ENCODE results near the gene LAGE3. TPM values are rescaled to one million over a fixed set of nuclear protein-coding genes. Genes with fewer than 3 reads are reported as not detected.

Gene LAGE3
- total and polyA plus RNA-seq, 9 donors, result 2.7 to 39.3 (median 22.9) TPM

DNA sequence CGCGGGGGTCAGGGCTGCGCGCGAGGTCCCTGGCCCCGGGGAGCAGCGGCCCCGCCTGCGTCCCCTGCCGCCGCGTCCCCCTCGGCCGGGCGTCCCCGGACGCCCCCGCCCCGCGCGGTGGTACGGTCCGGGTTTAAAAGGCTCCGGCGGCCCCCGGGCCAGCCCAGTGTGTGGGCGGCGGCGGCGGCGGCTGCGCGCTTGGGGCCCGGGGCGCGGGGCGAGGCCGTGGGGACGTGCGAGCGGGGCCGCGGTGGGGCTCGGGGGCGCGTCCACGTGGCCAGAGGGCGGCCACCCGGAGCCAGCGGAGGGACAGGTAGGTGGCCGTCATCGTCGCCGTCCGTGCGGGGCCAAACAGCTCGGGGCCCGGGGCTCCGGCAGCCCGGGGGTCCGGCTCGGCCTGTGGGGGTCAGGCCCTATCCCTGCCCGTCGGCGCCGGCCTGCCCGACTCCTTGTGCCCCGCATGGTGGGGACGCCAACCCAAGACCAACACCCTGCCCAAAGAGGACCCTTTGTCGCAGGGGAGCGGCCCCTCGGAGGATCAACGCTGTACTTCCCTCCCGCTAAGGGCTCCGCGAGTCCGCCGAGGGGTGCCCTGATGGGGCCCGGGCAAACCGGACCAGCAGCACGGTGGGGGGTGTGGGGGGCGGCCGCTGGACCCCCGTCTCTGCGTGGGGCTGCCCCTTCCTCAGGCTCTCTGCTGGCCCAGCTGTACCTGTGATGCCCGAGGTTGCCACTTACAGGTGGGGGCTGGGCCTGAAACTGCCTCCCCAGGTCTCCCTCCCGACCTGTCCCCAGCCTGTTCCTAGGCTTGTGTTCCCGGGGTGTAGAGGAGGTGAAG, 20.7 kb downstream of the LAGE3 start, which contains the start of gene PLXNA3:
Gene PLXNA3, plus strand, starts transcription at position 166 of the 838 bp plus-strand sequence. CDS start 1,903 bp downstream, outside the sequence.
- H3K36me3 ChIP-seq, result no peaks in the 10 kb centered on the region
- H3K27me3 ChIP-seq, result no peaks in the 10 kb centered on the region
- peak within 1 kb of the TSS; percentile 50 for H3K4me3 ChIP-seq
- no peaks in the 10 kb centered on the region for H3K9me3 ChIP-seq
- DNase-seq, result peak in 4 of 5 donors; percentile 55 to 76 (median 66)
- intact Hi-C loops (cut with DNase I), result no loop called here
- H3K4me1 ChIP-seq (ENCODE audit: insufficient read depth), result no peaks in the 10 kb centered on the region
- WGBS, 3 donors, result 21 to 43% (median 34%) methylated on average over 12 to 88 of the region's 88 CpGs
- H3K27ac ChIP-seq, result peak within 1 kb of the TSS; percentile 51 to 73
- peak; percentile 40 for TF ChIP-seq POLR2A (IDR thresholded peaks at IDR 0.05)
- TF ChIP-seq, protein P1, sequence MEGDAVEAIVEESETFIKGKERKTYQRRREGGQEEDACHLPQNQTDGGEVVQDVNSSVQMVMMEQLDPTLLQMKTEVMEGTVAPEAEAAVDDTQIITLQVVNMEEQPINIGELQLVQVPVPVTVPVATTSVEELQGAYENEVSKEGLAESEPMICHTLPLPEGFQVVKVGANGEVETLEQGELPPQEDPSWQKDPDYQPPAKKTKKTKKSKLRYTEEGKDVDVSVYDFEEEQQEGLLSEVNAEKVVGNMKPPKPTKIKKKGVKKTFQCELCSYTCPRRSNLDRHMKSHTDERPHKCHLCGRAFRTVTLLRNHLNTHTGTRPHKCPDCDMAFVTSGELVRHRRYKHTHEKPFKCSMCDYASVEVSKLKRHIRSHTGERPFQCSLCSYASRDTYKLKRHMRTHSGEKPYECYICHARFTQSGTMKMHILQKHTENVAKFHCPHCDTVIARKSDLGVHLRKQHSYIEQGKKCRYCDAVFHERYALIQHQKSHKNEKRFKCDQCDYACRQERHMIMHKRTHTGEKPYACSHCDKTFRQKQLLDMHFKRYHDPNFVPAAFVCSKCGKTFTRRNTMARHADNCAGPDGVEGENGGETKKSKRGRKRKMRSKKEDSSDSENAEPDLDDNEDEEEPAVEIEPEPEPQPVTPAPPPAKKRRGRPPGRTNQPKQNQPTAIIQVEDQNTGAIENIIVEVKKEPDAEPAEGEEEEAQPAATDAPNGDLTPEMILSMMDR (IDR thresholded peaks at IDR 0.05), result no peak

DNA sequence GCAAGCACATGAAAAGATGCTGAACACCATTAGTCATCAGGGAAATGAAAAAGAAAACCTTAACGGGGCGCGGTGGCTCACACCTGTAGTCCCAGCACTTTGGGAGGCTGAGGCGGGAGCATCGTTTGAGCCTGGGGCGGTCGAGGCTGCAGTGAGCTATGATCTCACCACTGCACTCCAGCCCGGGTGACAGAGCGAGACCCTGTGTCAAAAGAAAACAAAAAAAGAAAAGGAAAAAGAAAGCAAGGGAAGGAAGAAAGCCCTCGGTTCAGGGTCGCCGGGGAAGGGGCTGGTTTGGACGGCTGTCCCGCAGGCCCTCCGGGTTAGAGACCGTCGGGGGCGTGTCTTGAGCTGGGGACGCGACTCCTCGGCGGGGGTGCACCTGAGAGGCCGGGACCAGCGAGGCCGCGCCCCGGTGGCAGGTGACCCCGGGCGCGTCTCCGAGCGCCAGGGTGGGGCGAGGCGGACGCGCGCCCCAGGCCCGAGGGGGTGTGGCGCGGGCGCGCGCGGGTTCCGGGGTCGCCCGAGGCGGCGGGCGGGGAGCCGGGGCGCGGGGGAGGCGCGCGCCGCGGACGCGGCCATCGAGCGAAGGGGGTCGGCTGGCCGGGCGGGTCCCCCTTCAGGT, 21.5 kb downstream of the LAGE3 start:
- H3K27ac ChIP-seq, result peak overlapping the region; percentile 51 to 73
- H3K9me3 ChIP-seq, result no peaks in the 10 kb centered on the region
- 31 to 40% (median 35%) methylated on average over 38 to 65 of the region's 65 CpGs for whole genome bisulfite sequencing, 3 donors
- H3K4me1 ChIP-seq (ENCODE audit: insufficient read depth), result no peaks in the 10 kb centered on the region
- no peaks in the 10 kb centered on the region for H3K36me3 ChIP-seq
- peak overlapping the region; percentile 50 for H3K4me3 ChIP-seq
- peak in 3 of 5 donors; percentile 45 to 72 (median 56) for DNase-seq
- TF ChIP-seq, protein P1 (IDR thresholded peaks at IDR 0.05), result no peak
- TF ChIP-seq EP300 (IDR thresholded peaks at IDR 0.05) (no peak), POLR2A (IDR thresholded peaks at IDR 0.05) (no peak)
- no peaks in the 10 kb centered on the region for H3K27me3 ChIP-seq
- intact Hi-C loops (cut with DNase I), result no loop called here

DNA sequence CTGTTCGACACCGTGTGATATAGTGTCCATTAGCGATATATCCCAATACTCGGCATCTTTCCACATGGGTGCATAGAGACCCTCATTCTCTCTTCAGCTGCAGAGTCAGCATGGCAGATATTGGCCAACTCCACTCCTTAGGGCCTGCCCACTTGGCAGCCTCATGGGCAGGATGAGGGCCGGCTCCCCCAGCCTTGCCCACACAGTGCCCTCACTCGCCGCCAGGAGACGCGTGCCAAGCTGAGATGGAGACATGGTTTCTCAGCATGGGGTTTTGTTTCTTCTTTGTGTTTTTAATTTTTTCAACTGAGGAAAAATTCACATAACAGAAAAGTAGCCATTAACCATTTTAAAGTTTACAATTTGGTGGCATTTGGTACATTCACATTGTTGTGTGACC, 26.3 kb downstream of the LAGE3 start:
- Histone ChIP-seq H3K4me1 (ENCODE audit: insufficient read depth) (no peaks in the 10 kb centered on the region), H3K27me3 (no peaks in the 10 kb centered on the region), H3K4me3 (no peak overlapping the region), H3K36me3 (no peaks in the 10 kb centered on the region), H3K27ac (no peak overlapping the region), H3K9me3 (no peaks in the 10 kb centered on the region)
- WGBS, 3 donors, result 89 to 91% (median 90%) methylated on average over 9 of the region's 9 CpGs
- no peak for TF ChIP-seq POLR2A (IDR thresholded peaks at IDR 0.05)
- TF ChIP-seq, protein P1 (IDR thresholded peaks at IDR 0.05), result no peak
- TF ChIP-seq EP300 (IDR thresholded peaks at IDR 0.05), result no peak
- no peak for DNase-seq
- intact Hi-C loops (cut with DNase I), result no loop called here

DNA sequence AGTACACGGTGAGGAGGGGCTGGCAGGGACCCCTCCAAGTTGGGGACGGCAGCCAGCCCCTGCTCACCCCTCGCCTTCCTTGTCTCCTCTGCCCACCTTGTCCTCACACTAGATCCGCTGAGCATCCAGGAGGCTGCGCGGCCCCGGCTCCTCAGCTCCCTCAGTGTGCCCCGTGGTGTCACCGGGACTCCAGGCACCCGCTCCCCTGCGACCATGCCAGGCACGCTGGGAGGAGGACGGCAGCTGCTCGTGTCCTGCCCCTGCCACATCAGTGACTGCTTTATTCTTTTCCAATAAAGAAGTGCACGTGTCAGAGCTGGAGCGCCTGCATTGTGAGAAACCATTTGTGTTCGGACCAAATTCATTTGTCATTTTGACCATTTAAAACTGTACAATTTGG, 28.8 kb downstream of the LAGE3 start:
- no peaks in the 10 kb centered on the region for H3K36me3 ChIP-seq

More for the DNA sequence above, 28.8 kb downstream of the LAGE3 start:
- H3K27me3 ChIP-seq, result no peaks in the 10 kb centered on the region
- no peaks in the 10 kb centered on the region for H3K4me1 ChIP-seq (ENCODE audit: insufficient read depth)
- H3K4me3 ChIP-seq, result no peak overlapping the region
- intact Hi-C loops (cut with DNase I), result no loop called here
- no peaks in the 10 kb centered on the region for H3K9me3 ChIP-seq
- DNase-seq, result no peak
- 87 to 90% (median 89%) methylated on average over 17 of the region's 17 CpGs for WGBS, 3 donors
- H3K27ac ChIP-seq, result no peak overlapping the region
- no peak for TF ChIP-seq EP300 (IDR thresholded peaks at IDR 0.05)

Data from ovary (tissue), 9 donors.